Glutamatergic neuron (in vitro differentiated cells): ENCODE results near the gene STXBP6. TPM values are rescaled to one million over a fixed set of nuclear protein-coding genes. Genes with fewer than 3 reads are reported as not detected.

Experiments
- DNase-seq: peaks from one replicate; pipeline ENCODE4 v3.0.0; 2022
- H3K27ac Mint-ChIP-seq: one replicate; pipeline ENCODE4 v1.8.0; 2020; ENCODE audit warnings: mild to moderate bottlenecking, mixed read lengths, inconsistent platforms; ENCODE audit not compliant: unreplicated experiment
- H3K27me3 Mint-ChIP-seq: one replicate; pipeline ENCODE4 v1.8.0; 2020; ENCODE audit warnings: mild to moderate bottlenecking, moderate library complexity, mixed read lengths, inconsistent platforms; ENCODE audit not compliant: unreplicated experiment
- H3K36me3 Mint-ChIP-seq: one replicate; pipeline ENCODE4 v1.8.0; 2020; ENCODE audit warnings: mild to moderate bottlenecking, mixed read lengths, inconsistent platforms; ENCODE audit not compliant: unreplicated experiment
- H3K4me1 Mint-ChIP-seq: one replicate; pipeline ENCODE4 v1.8.0; 2020; ENCODE audit warnings: mild to moderate bottlenecking, low read depth, mixed read lengths, inconsistent platforms; ENCODE audit not compliant: unreplicated experiment
- H3K4me3 Mint-ChIP-seq: one replicate; pipeline ENCODE4 v1.8.0; 2020; ENCODE audit warnings: mild to moderate bottlenecking, mixed read lengths, inconsistent platforms; ENCODE audit not compliant: unreplicated experiment
- H3K9me3 Mint-ChIP-seq: one replicate; pipeline ENCODE4 v1.8.0; 2020; ENCODE audit warnings: mild to moderate bottlenecking, moderate library complexity, mixed read lengths, inconsistent platforms; ENCODE audit not compliant: unreplicated experiment
- CTCF ChIP-seq: fragments of 200-600 bp; sonication (generic); IDR thresholded peaks from one replicate; pipeline ENCODE4 v1.5.0; 2021; ENCODE audit not compliant: partially characterized antibody, unreplicated experiment
- total RNA-seq: library from RNA; stranded (reverse); fragmentation: NEBNext Ultra II Directional; extraction: Animal tissue kit (Norgen Biotek cat#: 25700); gene quantifications from one replicate; pipeline ENCODE4 v1.2.1, GENCODE V29; 2021; ENCODE audit not compliant: unreplicated experiment

STXBP6 gene
- total RNA-seq, 1 donor from 2014 or later, result 0.49 TPM

GRCh38 chr14:24818823-24819341, 231.1 kb downstream of the STXBP6 start:
- no peaks in the 10 kb centered on the region for H3K27me3 Mint-ChIP-seq
- H3K4me1 Mint-ChIP-seq, result no peaks in the 10 kb centered on the region
- no peak overlapping the region for H3K4me3 Mint-ChIP-seq
- DNase-seq, result no peak
- no peak overlapping the region for H3K27ac Mint-ChIP-seq
- H3K9me3 Mint-ChIP-seq, result peaks cover 4% of the 10 kb centered on the region
- H3K36me3 Mint-ChIP-seq, result no peaks in the 10 kb centered on the region
- TF ChIP-seq CTCF, result no peak

- DNase-seq, result no peak
- Mint-ChIP-seq H3K27ac (no peak overlapping the region), H3K4me3 (no peak overlapping the region), H3K27me3 (no peaks in the 10 kb centered on the region), H3K9me3 (peaks cover 4% of the 10 kb centered on the region), H3K36me3 (no peaks in the 10 kb centered on the region), H3K4me1 (no peaks in the 10 kb centered on the region)
- TF ChIP-seq CTCF, result no peak
Measured at GRCh38 chr14:24818058-24818822, 231.7 kb downstream of the STXBP6 start.

GRCh38 chr14:24817212-24818057, 232.5 kb downstream of the STXBP6 start:
- Mint-ChIP-seq H3K27ac (no peak overlapping the region), H3K4me1 (no peaks in the 10 kb centered on the region), H3K9me3 (peaks cover 4% of the 10 kb centered on the region), H3K27me3 (peaks cover 2% of the 10 kb centered on the region), H3K36me3 (no peaks in the 10 kb centered on the region), H3K4me3 (no peak overlapping the region)
- TF ChIP-seq CTCF, result no peak
- DNase-seq, result no peak

- H3K4me3 Mint-ChIP-seq, result no peak overlapping the region
- no peaks in the 10 kb centered on the region for H3K4me1 Mint-ChIP-seq
- TF ChIP-seq CTCF, result no peak
- peaks cover 4% of the 10 kb centered on the region for H3K9me3 Mint-ChIP-seq
- H3K27me3 Mint-ChIP-seq, result peaks cover 2% of the 10 kb centered on the region
- no peak overlapping the region for H3K27ac Mint-ChIP-seq
- no peak for DNase-seq
- H3K36me3 Mint-ChIP-seq, result no peaks in the 10 kb centered on the region
Measured at GRCh38 chr14:24816929-24817211, 233.1 kb downstream of the STXBP6 start.
